Testis (tissue), 2 donors: ENCODE measurements around the gene GET4.

Experiments used
- CTCF ChIP-seq, 3 experiments: fragments of 450-650 bp in 2 of 3; fragments of 200-600 bp in 1 of 3; sonication (generic) in 1 of 3; IDR thresholded peaks; one replicate each; pipeline ENCODE4 v1.5.1; 2016 to 2019; ENCODE audit warnings: antibody characterized with exemption in 3 of 3, mild to moderate bottlenecking in 2 of 3, moderate library complexity in 1 of 3
- POLR2A ChIP-seq: fragments of 450-650 bp; IDR thresholded peaks from one replicate; pipeline ENCODE4 v1.6.1; 2017; ENCODE audit warnings: antibody characterized with exemption, mild to moderate bottlenecking, moderate library complexity

- no peak for TF ChIP-seq POLR2A
- TF ChIP-seq CTCF (IDR thresholded peaks at IDR 0.05) = no peak
Measured at GRCh38 chr7:894164-894867, 18.0 kb downstream of the GET4 start.
